HCT116 (cell line): ENCODE results near the gene C1orf174.

ENCODE experiments used
- ELF1 ChIP-seq: IDR thresholded peaks from 2 replicates; pipeline ENCODE4 v1.6.1; 2012; ENCODE audit warnings: low read depth, borderline replicate concordance
- EZH2 ChIP-seq: fragments of 200-600 bp; sonication (generic); IDR thresholded peaks from 2 replicates; pipeline ENCODE4 v1.6.1; 2017; ENCODE audit warnings: antibody characterized with exemption, mixed run types
- EZH2phosphoT487 ChIP-seq: fragments of 200-600 bp; IDR thresholded peaks from 2 replicates; pipeline ENCODE4 v1.6.1; 2018; ENCODE audit warnings: antibody characterized with exemption, borderline replicate concordance
- FOSL1 ChIP-seq: IDR thresholded peaks from 2 replicates; pipeline ENCODE4 v1.6.1; 2012; ENCODE audit warnings: low read depth
- POLR2A ChIP-seq: IDR thresholded peaks from 2 replicates; pipeline ENCODE4 v1.7.0; 2011; ENCODE audit warnings: borderline replicate concordance; ENCODE audit not compliant: insufficient read depth, insufficient read length; ENCODE audit errors: extremely low read depth
- POLR2AphosphoS5 ChIP-seq: IDR thresholded peaks from 2 replicates; pipeline ENCODE4 v1.6.1; 2011; ENCODE audit warnings: mild to moderate bottlenecking, low read depth, low read length, moderate library complexity
- REST ChIP-seq: IDR thresholded peaks from 2 replicates; pipeline ENCODE4 v1.6.1; 2012; ENCODE audit warnings: low read depth
- SP1 ChIP-seq: IDR thresholded peaks from 2 replicates; pipeline ENCODE4 v1.6.1; 2012; ENCODE audit warnings: low read depth
- TCF7L2 ChIP-seq: IDR thresholded peaks from 2 replicates; pipeline ENCODE4 v1.7.0; 2011; ENCODE audit warnings: borderline replicate concordance, inconsistent platforms; ENCODE audit not compliant: insufficient read depth, insufficient read length; ENCODE audit errors: extremely low read depth
- ZNF274 ChIP-seq: fragments of 200-500 bp; sonication (Bioruptor generic); IDR thresholded peaks from 2 replicates; pipeline ENCODE4 v1.6.1; 2014; ENCODE audit warnings: mild to moderate bottlenecking, low read depth, low read length, inconsistent platforms
- TF ChIP-seq, protein P1 (sequence below), 3 experiments: fragments of 200-600 bp in 1 of 3; sonication (generic) in 1 of 3; IDR thresholded peaks in 2 of 3; conservative IDR thresholded peaks in 1 of 3; 2 replicates each; pipeline ENCODE4 v1.5.1; 2012 to 2017; ENCODE audit warnings: low read depth in 2 of 3, low read length in 2 of 3, antibody characterized with exemption in 1 of 3, borderline replicate concordance in 1 of 3, control low read depth in 1 of 3, mild to moderate bottlenecking in 1 of 3, mixed read lengths in 1 of 3, mixed run types in 1 of 3, moderate library complexity in 1 of 3; ENCODE audit not compliant: insufficient read depth in 1 of 3
- TF ChIP-seq, protein P2 (sequence below): IDR thresholded peaks from 2 replicates; pipeline ENCODE4 v1.6.1; 2012

GRCh38 chr1:3919706-3920105, 19.6 kb upstream of the C1orf174 start:
- TF ChIP-seq, protein P1, sequence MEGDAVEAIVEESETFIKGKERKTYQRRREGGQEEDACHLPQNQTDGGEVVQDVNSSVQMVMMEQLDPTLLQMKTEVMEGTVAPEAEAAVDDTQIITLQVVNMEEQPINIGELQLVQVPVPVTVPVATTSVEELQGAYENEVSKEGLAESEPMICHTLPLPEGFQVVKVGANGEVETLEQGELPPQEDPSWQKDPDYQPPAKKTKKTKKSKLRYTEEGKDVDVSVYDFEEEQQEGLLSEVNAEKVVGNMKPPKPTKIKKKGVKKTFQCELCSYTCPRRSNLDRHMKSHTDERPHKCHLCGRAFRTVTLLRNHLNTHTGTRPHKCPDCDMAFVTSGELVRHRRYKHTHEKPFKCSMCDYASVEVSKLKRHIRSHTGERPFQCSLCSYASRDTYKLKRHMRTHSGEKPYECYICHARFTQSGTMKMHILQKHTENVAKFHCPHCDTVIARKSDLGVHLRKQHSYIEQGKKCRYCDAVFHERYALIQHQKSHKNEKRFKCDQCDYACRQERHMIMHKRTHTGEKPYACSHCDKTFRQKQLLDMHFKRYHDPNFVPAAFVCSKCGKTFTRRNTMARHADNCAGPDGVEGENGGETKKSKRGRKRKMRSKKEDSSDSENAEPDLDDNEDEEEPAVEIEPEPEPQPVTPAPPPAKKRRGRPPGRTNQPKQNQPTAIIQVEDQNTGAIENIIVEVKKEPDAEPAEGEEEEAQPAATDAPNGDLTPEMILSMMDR (IDR thresholded peaks at IDR 0.05 in 2 of 3, conservative IDR thresholded peaks at IDR 0.05 in 1 of 3; ENCODE audit: borderline replicate concordance in 1 of 3, insufficient read depth in 1 of 3, low read depth in 2 of 3, low read length in 2 of 3): no peak
- no peak for TF ChIP-seq POLR2AphosphoS5
- no peak for TF ChIP-seq ZNF274
- no peak for TF ChIP-seq TCF7L2
- TF ChIP-seq FOSL1: no peak
- TF ChIP-seq ELF1: no peak
- TF ChIP-seq POLR2A: no peak
- TF ChIP-seq EZH2: no peak
- TF ChIP-seq, protein P2, sequence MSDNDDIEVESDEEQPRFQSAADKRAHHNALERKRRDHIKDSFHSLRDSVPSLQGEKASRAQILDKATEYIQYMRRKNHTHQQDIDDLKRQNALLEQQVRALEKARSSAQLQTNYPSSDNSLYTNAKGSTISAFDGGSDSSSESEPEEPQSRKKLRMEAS: no peak
- no peak for TF ChIP-seq EZH2phosphoT487
- no peak for TF ChIP-seq SP1
- no peak for TF ChIP-seq REST
